Gastrocnemius medialis (tissue), 4 donors: ENCODE data around the gene NPIPB6.

Experiments
- CTCF ChIP-seq, 5 experiments: fragments of 450-650 bp in 3 of 5; fragments of 200-600 bp in 2 of 5; sonication (generic) in 2 of 5; IDR thresholded peaks in 4 of 5; conservative IDR thresholded peaks in 1 of 5; 1 replicate in 4 of 5; 2 replicates in 1 of 5; pipeline ENCODE4 v1.5.1; 2016 to 2019; ENCODE audit warnings: antibody characterized with exemption in 5 of 5, mild to moderate bottlenecking in 3 of 5, moderate library complexity in 3 of 5
- POLR2A ChIP-seq, 2 donors: fragments of 450-650 bp; IDR thresholded peaks; one replicate each; pipeline ENCODE4 v1.6.1; 2017; ENCODE audit warnings: antibody characterized with exemption in 2 of 2, mild to moderate bottlenecking in 2 of 2, moderate library complexity in 2 of 2

- TF ChIP-seq CTCF (IDR thresholded peaks at IDR 0.05 in 4 of 5, conservative IDR thresholded peaks at IDR 0.05 in 1 of 5) (no peak), POLR2A (IDR thresholded peaks at IDR 0.05) (no peak)
These were observed 62.2 kb downstream of the NPIPB6 start for GRCh38 chr16:28301154-28301553.
